Measurements from ENCODE around the gene SLC19A1. TPM values are rescaled to one million over a fixed set of nuclear protein-coding genes. Genes with fewer than 3 reads are reported as not detected.

Gene SLC19A1
- 14.3 TPM for total RNA-seq (2013)
- polyA plus RNA-seq, result 10 to 100 TPM; 25.0 to 53.0 (median 39.9) TPM
- polyA minus RNA-seq, result 34.6 and 34.9 TPM in 2 replicates
- 4.1 to 44.1 (median 23.6) reads per million in 11 experiments for total RNA-seq

DNA sequence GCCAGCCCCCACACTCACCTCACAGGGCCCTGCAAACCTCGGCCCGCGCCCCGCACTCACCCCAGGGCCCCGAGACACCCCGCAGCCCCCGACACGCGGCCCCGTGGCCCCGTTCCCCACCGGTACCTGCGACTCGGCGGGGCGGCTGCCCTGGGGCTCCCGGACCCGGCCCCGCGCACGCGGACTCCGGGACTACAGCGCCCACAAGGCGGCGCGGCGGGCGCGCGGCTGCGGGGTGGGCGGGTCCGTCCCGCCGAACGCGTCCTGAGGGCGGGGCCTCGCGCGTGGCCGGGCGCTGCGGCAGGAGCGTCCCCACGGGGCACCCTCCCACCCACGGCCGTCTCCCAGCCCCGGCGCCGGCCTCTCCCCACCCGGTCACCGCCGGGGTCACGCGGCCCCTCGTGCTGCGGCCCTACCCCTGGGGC is at the start of gene SLC19A1:
SLC19A1 (minus strand) TSS at position 199 of the 425 bp plus-strand sequence. CDS start 4,481 bp downstream, outside the sequence.
- Mint-ChIP-seq H3K27ac (peak within 1 kb of the TSS; percentile 68 to 84 (median 79)), H3K27me3 (ENCODE audit: low read depth in 3 of 3) (peaks cover 0 to 6% (median 0%) of the 10 kb centered on the region in 3 donors), H3K4me3 (peak within 1 kb of the TSS; percentile 70 to 78), H3K9me3 (no peaks in the 10 kb centered on the region), H3K4me1 (peaks cover 38% of the 10 kb centered on the region), H3K36me3 (peaks cover 5 to 20% of the 10 kb centered on the region in 2 donors)
- WGBS (ENCODE audit: insufficient coverage), result under 1% methylated on average over 32 of the region's 59 CpGs
- intact Hi-C loops (cut with micrococcal nuclease), result loop anchor here in 1 of 2 donors (10.0 kb wide), 1 partner anchor 247 kb away; no protein-coding TSS in a partner anchor
- peak within 1 kb of the TSS; percentile 70 for H2AFZ ChIP-seq (ENCODE audit: insufficient read depth, low read depth, low read length, poor library complexity, severe bottlenecking)
- peak; percentile 65 to 70 (median 69) for DNase-seq
- no peaks in the 10 kb centered on the region for H3K9me3 ChIP-seq (replicated peaks in 1 of 2; ENCODE audit: control insufficient read depth in 1 of 2, insufficient read depth in 1 of 2, low read length in 2 of 2)
- H4K20me1 ChIP-seq (ENCODE audit: insufficient read depth, low read length), result peaks cover 16% of the 10 kb centered on the region
- peak within 1 kb of the TSS; percentile 90 for H3K4me2 ChIP-seq (replicated peaks; ENCODE audit: extremely low read depth, low read length, poor library complexity, severe bottlenecking)
- peak within 1 kb of the TSS; percentile 58 to 87 for H3K27ac ChIP-seq (ENCODE audit: low read depth in 1 of 2, low read length in 2 of 2)
- H3K4me1 ChIP-seq (ENCODE audit: control insufficient read depth in 1 of 2, insufficient read depth in 2 of 2, low read length in 2 of 2), result peaks cover 32 to 49% of the 10 kb centered on the region in 2 donors
- peaks cover 4 to 16% of the 10 kb centered on the region in 2 donors for H3K36me3 ChIP-seq (replicated peaks in 1 of 2; ENCODE audit: control insufficient read depth in 1 of 2, insufficient read depth in 2 of 2, low read length in 2 of 2)
- peaks cover 47% of the 10 kb centered on the region for H3K79me2 ChIP-seq (ENCODE audit: insufficient read depth, low read length)
- TF ChIP-seq, protein P1, sequence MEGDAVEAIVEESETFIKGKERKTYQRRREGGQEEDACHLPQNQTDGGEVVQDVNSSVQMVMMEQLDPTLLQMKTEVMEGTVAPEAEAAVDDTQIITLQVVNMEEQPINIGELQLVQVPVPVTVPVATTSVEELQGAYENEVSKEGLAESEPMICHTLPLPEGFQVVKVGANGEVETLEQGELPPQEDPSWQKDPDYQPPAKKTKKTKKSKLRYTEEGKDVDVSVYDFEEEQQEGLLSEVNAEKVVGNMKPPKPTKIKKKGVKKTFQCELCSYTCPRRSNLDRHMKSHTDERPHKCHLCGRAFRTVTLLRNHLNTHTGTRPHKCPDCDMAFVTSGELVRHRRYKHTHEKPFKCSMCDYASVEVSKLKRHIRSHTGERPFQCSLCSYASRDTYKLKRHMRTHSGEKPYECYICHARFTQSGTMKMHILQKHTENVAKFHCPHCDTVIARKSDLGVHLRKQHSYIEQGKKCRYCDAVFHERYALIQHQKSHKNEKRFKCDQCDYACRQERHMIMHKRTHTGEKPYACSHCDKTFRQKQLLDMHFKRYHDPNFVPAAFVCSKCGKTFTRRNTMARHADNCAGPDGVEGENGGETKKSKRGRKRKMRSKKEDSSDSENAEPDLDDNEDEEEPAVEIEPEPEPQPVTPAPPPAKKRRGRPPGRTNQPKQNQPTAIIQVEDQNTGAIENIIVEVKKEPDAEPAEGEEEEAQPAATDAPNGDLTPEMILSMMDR (IDR thresholded peaks at IDR 0.05), result peak; percentile 49
- peak within 1 kb of the TSS; percentile 82 for H3K9ac ChIP-seq (ENCODE audit: insufficient read depth, low read length, poor library complexity, severe bottlenecking)
- H3K27me3 ChIP-seq (ENCODE audit: control insufficient read depth in 2 of 2, insufficient read depth in 2 of 2, low read length in 2 of 2), result no peaks in the 10 kb centered on the region
- H3K4me3 ChIP-seq (replicated peaks in 1 of 3; ENCODE audit: low read depth in 2 of 3, low read length in 3 of 3), result peak within 1 kb of the TSS; percentile 42 to 77 (median 43)

DNA sequence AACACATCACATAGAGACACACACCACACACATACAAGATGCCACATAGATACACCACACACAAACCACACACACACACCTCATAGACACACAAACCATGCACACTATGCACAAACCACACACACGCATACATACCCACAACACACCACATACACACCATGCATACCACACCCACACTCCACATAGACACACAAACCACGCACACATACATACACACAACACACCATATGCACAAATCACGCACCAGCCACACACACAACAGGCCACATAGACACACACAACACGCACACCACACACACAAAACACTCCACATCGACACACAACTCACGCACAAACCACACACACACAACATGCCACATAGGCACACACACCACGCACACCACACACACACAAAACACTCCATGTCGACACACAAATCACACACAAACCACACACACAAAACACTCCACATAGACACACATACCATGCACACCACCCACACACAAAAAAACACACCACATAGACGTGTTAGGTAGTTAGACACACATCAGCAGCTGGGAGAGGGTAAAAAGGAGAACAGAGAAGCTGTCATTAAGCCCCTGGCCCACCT is 49.5 kb upstream of the SLC19A1 start:
- no peak overlapping the region for H2AFZ ChIP-seq (ENCODE audit: insufficient read depth, low read depth, low read length, poor library complexity, severe bottlenecking)
- Mint-ChIP-seq H3K4me1 (peaks cover 17% of the 10 kb centered on the region), H3K36me3 (no peaks in the 10 kb centered on the region), H3K27me3 (ENCODE audit: low read depth in 3 of 3) (peaks cover 26 to 38% (median 29%) of the 10 kb centered on the region in 3 donors), H3K4me3 (no peak overlapping the region), H3K27ac (no peak overlapping the region), H3K9me3 (peaks cover 12 to 28% (median 21%) of the 10 kb centered on the region in 7 donors)
- 95% methylated on average over 8 of the region's 9 CpGs for WGBS (ENCODE audit: insufficient coverage)
- no peaks in the 10 kb centered on the region for H3K79me2 ChIP-seq (ENCODE audit: insufficient read depth, low read length)
- H3K4me3 ChIP-seq (replicated peaks in 1 of 3; ENCODE audit: low read depth in 2 of 3, low read length in 3 of 3), result no peak overlapping the region
- no peaks in the 10 kb centered on the region for H3K36me3 ChIP-seq (replicated peaks in 1 of 2; ENCODE audit: control insufficient read depth in 1 of 2, insufficient read depth in 2 of 2, low read length in 2 of 2)
- H3K9me3 ChIP-seq (replicated peaks in 1 of 2; ENCODE audit: control insufficient read depth in 1 of 2, insufficient read depth in 1 of 2, low read length in 2 of 2), result peaks cover 9 to 13% of the 10 kb centered on the region in 2 donors
- peaks cover 16 to 34% of the 10 kb centered on the region in 2 donors for H3K27me3 ChIP-seq (ENCODE audit: control insufficient read depth in 2 of 2, insufficient read depth in 2 of 2, low read length in 2 of 2)
- no peak overlapping the region for H3K4me2 ChIP-seq (replicated peaks; ENCODE audit: extremely low read depth, low read length, poor library complexity, severe bottlenecking)
- no peak overlapping the region for H3K9ac ChIP-seq (ENCODE audit: insufficient read depth, low read length, poor library complexity, severe bottlenecking)
- intact Hi-C loops (cut with micrococcal nuclease), result loop anchor here (2.0 to 5.0 kb wide), 4 partner anchors 33 to 51 kb away; partner anchors contain the start of gene PCBP3 (in 2 of the 2)
- DNase-seq, result no peak
- peaks cover 9 to 17% of the 10 kb centered on the region in 2 donors for H3K4me1 ChIP-seq (ENCODE audit: control insufficient read depth in 1 of 2, insufficient read depth in 2 of 2, low read length in 2 of 2)
- TF ChIP-seq, protein P1 (IDR thresholded peaks at IDR 0.05), result no peak
- H4K20me1 ChIP-seq (ENCODE audit: insufficient read depth, low read length), result no peaks in the 10 kb centered on the region
- no peak overlapping the region for H3K27ac ChIP-seq (ENCODE audit: low read depth in 1 of 2, low read length in 2 of 2)
